Kidney (tissue), 14 donors: ENCODE results near the gene KPNB1. TPM values are rescaled to one million over a fixed set of nuclear protein-coding genes. Genes with fewer than 3 reads are reported as not detected.
A peak's percentile ranks its signal among the peaks of the same experiment; 100 is the strongest.

Source experiments
- DNase-seq, 5 donors: peaks; one replicate each; pipeline ENCODE4 v3.0.0-alpha.2; 2013 to 2020
- FAIRE-seq: peaks from 2 replicates; lab custom pipeline; 2012; peaks lifted over from hg19 to GRCh38; lab: Jason Lieb, UNC
- H3K27ac ChIP-seq, 2 donors: one replicate each; pipeline ENCODE4 v1.7.0; 2013; ENCODE audit warnings: low read depth in 2 of 2, low read length in 2 of 2, inconsistent platforms in 1 of 2
- H3K27me3 ChIP-seq: one replicate; pipeline ENCODE4 v1.7.1; 2013; ENCODE audit warnings: low read length, inconsistent platforms; ENCODE audit not compliant: control insufficient read depth, insufficient read depth
- H3K36me3 ChIP-seq, 3 donors: one replicate each; pipeline versions ENCODE4 v1.7.0 to v1.7.1; 2013; ENCODE audit warnings: low read length in 3 of 3, control low read depth in 1 of 3, inconsistent platforms in 1 of 3; ENCODE audit not compliant: insufficient read depth in 3 of 3, control insufficient read depth in 2 of 3
- H3K4me1 ChIP-seq, 3 donors: one replicate each; pipeline versions ENCODE4 v1.7.0 to v1.7.1; 2013; ENCODE audit warnings: low read length in 3 of 3, inconsistent platforms in 1 of 3, low read depth in 1 of 3; ENCODE audit not compliant: control insufficient read depth in 2 of 3, insufficient read depth in 2 of 3
- H3K4me3 ChIP-seq, 3 donors: one replicate each; pipeline versions ENCODE4 v1.7.0 to v1.8.1; 2013; ENCODE audit warnings: low read length in 3 of 3, control low read depth in 1 of 3, inconsistent platforms in 1 of 3
- H3K9ac ChIP-seq, 3 donors: one replicate each; pipeline versions ENCODE4 v1.7.0 to v1.7.1; 2013; ENCODE audit warnings: low read length in 3 of 3, control low read depth in 1 of 3, inconsistent platforms in 1 of 3
- H3K9me3 ChIP-seq, 3 donors: one replicate each; pipeline versions ENCODE4 v1.7.0 to v1.7.1; 2013; ENCODE audit warnings: low read length in 3 of 3, control low read depth in 1 of 3, inconsistent platforms in 1 of 3; ENCODE audit not compliant: control insufficient read depth in 2 of 3, insufficient read depth in 1 of 3
- CTCF ChIP-seq: IDR thresholded peaks from 3 replicates; pipeline ENCODE4 v1.5.1; 2012; ENCODE audit warnings: mild to moderate bottlenecking, moderate library complexity, borderline replicate concordance; ENCODE audit not compliant: insufficient read depth; ENCODE audit errors: extremely low read depth
- intact Hi-C: fragments of 100-400 bp; cut with DNase I; formaldehyde crosslinking; loops from one replicate; pipeline ENCODE4 v1.11.1; 2022
- polyA plus RNA-seq: library from polyadenylated mRNA; stranded (reverse); fragments of 350-450 nt; fragmentation: Illumina TruSeq; extraction: RNeasy Lipid Tissue Mini Kit (QIAGEN cat#74804); gene quantifications from one replicate; pipeline ENCODE4 v1.2.3, GENCODE V29; 2014; ENCODE audit warnings: low read depth, low replicate concordance; ENCODE audit not compliant: insufficient read depth
- total RNA-seq: library from RNA; stranded (reverse); fragmentation: NEBNext Ultra II Directional; extraction: Animal tissue kit (Norgen Biotek cat#: 25700); gene quantifications from one replicate; pipeline ENCODE4 v1.2.1, GENCODE V29; 2021
- donor health status: control.
- donor health status: control.
- donor health status: control.
- donor health status: control.
- donor health status: control.
- donor health status: DM: yes; HTN: yes; CAD: no.
- donor health status: Normal renal cell carcinoma (clear cell type).

The KPNB1 gene
- total and polyA plus RNA-seq, 2 donors from 2014 or later: 49.1 to 220 TPM

GRCh38 chr17:47615766-47616424, 33.8 kb upstream of the KPNB1 start:
- peak; percentile 68 for TF ChIP-seq CTCF
- Histone ChIP-seq H3K27me3 (no peaks in the 10 kb centered on the region), H3K4me3 (no peak overlapping the region), H3K27ac (no peak overlapping the region), H3K9me3 (no peaks in the 10 kb centered on the region), H3K4me1 (no peaks in the 10 kb centered on the region), H3K9ac (no peak overlapping the region), H3K36me3 (peaks cover 10 to 33% (median 26%) of the 10 kb centered on the region in 3 donors)
- DNase-seq: peak in 2 of 5 donors; percentile 69 to 77
- FAIRE-seq: no peak
- intact Hi-C loops: no loop called here

GRCh38 chr17:47618410-47618809, 31.3 kb upstream of the KPNB1 start:
- peak; percentile 7 for TF ChIP-seq CTCF
- H3K4me3 ChIP-seq: no peak overlapping the region
- no peak for FAIRE-seq
- H3K9ac ChIP-seq: no peak overlapping the region
- H3K9me3 ChIP-seq: no peaks in the 10 kb centered on the region
- peaks cover 0 to 3% (median 0%) of the 10 kb centered on the region in 3 donors for H3K4me1 ChIP-seq
- DNase-seq: no peak
- H3K36me3 ChIP-seq: peaks cover 10 to 33% (median 28%) of the 10 kb centered on the region in 3 donors
- no peaks in the 10 kb centered on the region for H3K27me3 ChIP-seq
- no peak overlapping the region for H3K27ac ChIP-seq
- intact Hi-C loops: no loop called here

GRCh38 chr17:47620503-47621245, 29.0 kb upstream of the KPNB1 start:
- no peak overlapping the region for H3K9ac ChIP-seq
- H3K4me1 ChIP-seq: peaks cover 0 to 3% (median 0%) of the 10 kb centered on the region in 3 donors
- intact Hi-C loops: no loop called here
- H3K36me3 ChIP-seq: peaks cover 5 to 29% (median 24%) of the 10 kb centered on the region in 3 donors
- no peak overlapping the region for H3K4me3 ChIP-seq
- no peak for TF ChIP-seq CTCF
- H3K9me3 ChIP-seq: no peaks in the 10 kb centered on the region
- DNase-seq: no peak
- no peak for FAIRE-seq
- H3K27me3 ChIP-seq: no peaks in the 10 kb centered on the region
- no peak overlapping the region for H3K27ac ChIP-seq
